GM13976 (cell line): ENCODE results near the gene KPNA3.
A peak's percentile ranks its signal among the peaks of the same experiment; 100 is the strongest.

Source experiments
- DNase-seq: peaks from one replicate; pipeline ENCODE4 v3.0.0; 2012; ENCODE audit warnings: low spot score
- CTCF ChIP-seq: IDR thresholded peaks from 2 replicates; pipeline ENCODE4 v1.5.1; 2012; ENCODE audit warnings: borderline replicate concordance, mild to moderate bottlenecking; ENCODE audit not compliant: insufficient read depth; ENCODE audit errors: extremely low read depth, missing control alignments, control extremely low read depth
- in situ Hi-C: fragments of 300-500 bp; cut with MboI; formaldehyde crosslinking; loops from one replicate; pipeline ENCODE4 v1.12.0; 2022; ENCODE audit warnings: low sequenced_read_pairs, mixed read lengths, inconsistent platforms; ENCODE audit not compliant: unreplicated experiment

KPNA3 gene

GRCh38 chr13:49654011-49654410 is 138.5 kb downstream of the KPNA3 start:
- in situ Hi-C loops = loop anchor here (10.0 kb wide), 1 partner anchor 191 kb away; no protein-coding TSS in a partner anchor
- TF ChIP-seq CTCF = no peak
- no peak for DNase-seq

- TF ChIP-seq CTCF = no peak
- in situ Hi-C loops = loop anchor here (10.0 kb wide), 1 partner anchor 191 kb away; no protein-coding TSS in a partner anchor
- DNase-seq = no peak
Observed at GRCh38 chr13:49653478-49653877, 139.0 kb downstream of the KPNA3 start.

- in situ Hi-C loops = loop anchor here (10.0 kb wide), 1 partner anchor 192 kb away; no protein-coding TSS in a partner anchor
- peak; percentile 66 for DNase-seq
- TF ChIP-seq CTCF = peak; percentile 37
Observed at GRCh38 chr13:49652355-49653305, 139.9 kb downstream of the KPNA3 start.

GRCh38 chr13:49651570-49652354 is 140.7 kb downstream of the KPNA3 start:
- DNase-seq = no peak
- in situ Hi-C loops = loop anchor here (10.0 kb wide), 1 partner anchor 193 kb away; no protein-coding TSS in a partner anchor
- no peak for TF ChIP-seq CTCF

GRCh38 chr13:49649963-49650312 is 142.5 kb downstream of the KPNA3 start:
- DNase-seq = no peak
- no peak for TF ChIP-seq CTCF
- in situ Hi-C loops = loop anchor here (10.0 kb wide), 1 partner anchor 195 kb away; no protein-coding TSS in a partner anchor
